Measurements from ENCODE around the gene MALRD1.

MALRD1 gene

DNA sequence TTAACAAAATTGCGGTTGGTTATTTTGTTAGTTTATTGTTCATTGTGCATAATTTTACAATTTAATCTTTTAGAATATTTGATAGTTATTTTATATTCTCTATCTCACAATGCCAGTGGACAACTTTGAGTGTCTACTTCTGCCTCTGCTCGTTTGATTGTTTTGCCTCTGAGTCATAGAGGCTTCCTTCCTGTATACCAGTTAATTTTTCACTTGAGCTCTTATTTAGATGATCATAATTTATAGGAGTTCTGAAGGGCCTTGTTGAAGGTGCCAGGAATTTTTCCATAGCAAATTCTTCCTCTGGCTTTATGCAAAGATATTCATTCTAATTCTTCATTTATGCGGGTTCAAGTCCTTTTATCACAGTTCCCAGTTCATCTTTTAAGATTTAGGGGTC is 5.2 kb upstream of the MALRD1 start:
- H3K4me3 ChIP-seq (ENCODE audit: extremely low read depth, insufficient read depth, low read length, poor library complexity, severe bottlenecking): no peak overlapping the region
- WGBS, 2 experiments (ENCODE audit: insufficient coverage in 2 of 2): 100% methylated on average over 1 of the region's 3 CpGs; no CpG with 5 or more reads in 1 of the 2 experiments
- no peak overlapping the region for H3K27ac ChIP-seq (ENCODE audit: low read depth, low read length, severe bottlenecking)

GRCh38 chr10:19046679-19047078 is 1.9 kb upstream of the MALRD1 start:
- no peaks in the 10 kb centered on the region for H3K36me3 ChIP-seq (ENCODE audit: control insufficient read depth, insufficient read depth, low read length)
- no peak overlapping the region for H3K27ac ChIP-seq (ENCODE audit: low read depth, low read length, severe bottlenecking)
- H3K4me3 ChIP-seq (ENCODE audit: extremely low read depth, insufficient read depth, low read length, poor library complexity, severe bottlenecking): no peak overlapping the region
- WGBS, 2 experiments (ENCODE audit: insufficient coverage in 2 of 2): 80 to 86% methylated on average over 1 of the region's 1 CpG
- no peaks in the 10 kb centered on the region for H3K9me3 ChIP-seq (ENCODE audit: control insufficient read depth, low read length)
- H3K4me1 ChIP-seq (ENCODE audit: control insufficient read depth, insufficient read depth, low read length, poor library complexity, severe bottlenecking): no peaks in the 10 kb centered on the region

More for the DNA sequence above, 5.2 kb upstream of the MALRD1 start:
- no peaks in the 10 kb centered on the region for H3K4me1 ChIP-seq (ENCODE audit: control insufficient read depth, insufficient read depth, low read length, poor library complexity, severe bottlenecking)
- no peaks in the 10 kb centered on the region for H3K36me3 ChIP-seq (ENCODE audit: control insufficient read depth, insufficient read depth, low read length)
- H3K9me3 ChIP-seq (ENCODE audit: control insufficient read depth, low read length): no peaks in the 10 kb centered on the region

- WGBS, 2 experiments (ENCODE audit: insufficient coverage in 2 of 2): 83% methylated on average over 1 of the region's 3 CpGs; no CpG with 5 or more reads in 1 of the 2 experiments
- no peak overlapping the region for H3K27ac ChIP-seq (ENCODE audit: low read depth, low read length, severe bottlenecking)
- H3K4me3 ChIP-seq (ENCODE audit: extremely low read depth, insufficient read depth, low read length, poor library complexity, severe bottlenecking): no peak overlapping the region
These were observed 290 bp downstream of the MALRD1 start for GRCh38 chr10:19048891-19049290.

DNA sequence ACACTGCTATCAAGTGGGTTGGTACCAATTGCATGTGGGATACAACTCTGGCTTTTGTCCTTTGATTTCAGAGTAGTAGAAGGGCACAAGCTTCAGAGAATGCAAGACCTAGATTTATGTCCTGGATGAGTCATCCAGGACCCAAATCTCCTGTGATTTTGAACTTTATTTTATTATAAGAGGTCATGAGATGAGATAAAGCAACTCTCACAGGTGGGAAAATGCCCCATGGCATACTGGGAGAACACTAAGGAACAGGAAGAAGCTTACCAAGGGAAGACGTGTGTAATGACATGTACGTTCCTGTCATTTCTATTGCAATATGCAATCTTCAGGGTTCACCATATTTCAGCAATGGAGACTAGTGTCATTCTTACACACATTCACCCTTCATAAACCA is 966 bp downstream of the MALRD1 start:
- H3K4me3 ChIP-seq (ENCODE audit: extremely low read depth, insufficient read depth, low read length, poor library complexity, severe bottlenecking): no peak overlapping the region
- no peak overlapping the region for H3K27ac ChIP-seq (ENCODE audit: low read depth, low read length, severe bottlenecking)
- WGBS, 2 experiments (ENCODE audit: insufficient coverage in 2 of 2): 90 to 100% methylated on average over 1 to 2 of the region's 2 CpGs
- H3K4me1 ChIP-seq (ENCODE audit: control insufficient read depth, insufficient read depth, low read length, poor library complexity, severe bottlenecking): no peaks in the 10 kb centered on the region
- no peaks in the 10 kb centered on the region for H3K9me3 ChIP-seq (ENCODE audit: control insufficient read depth, low read length)
- no peaks in the 10 kb centered on the region for H3K36me3 ChIP-seq (ENCODE audit: control insufficient read depth, insufficient read depth, low read length)

More at GRCh38 chr10:19048891-19049290, 290 bp downstream of the MALRD1 start:
- H3K36me3 ChIP-seq (ENCODE audit: control insufficient read depth, insufficient read depth, low read length): no peaks in the 10 kb centered on the region
- H3K9me3 ChIP-seq (ENCODE audit: control insufficient read depth, low read length): no peaks in the 10 kb centered on the region
- no peaks in the 10 kb centered on the region for H3K4me1 ChIP-seq (ENCODE audit: control insufficient read depth, insufficient read depth, low read length, poor library complexity, severe bottlenecking)

DNA sequence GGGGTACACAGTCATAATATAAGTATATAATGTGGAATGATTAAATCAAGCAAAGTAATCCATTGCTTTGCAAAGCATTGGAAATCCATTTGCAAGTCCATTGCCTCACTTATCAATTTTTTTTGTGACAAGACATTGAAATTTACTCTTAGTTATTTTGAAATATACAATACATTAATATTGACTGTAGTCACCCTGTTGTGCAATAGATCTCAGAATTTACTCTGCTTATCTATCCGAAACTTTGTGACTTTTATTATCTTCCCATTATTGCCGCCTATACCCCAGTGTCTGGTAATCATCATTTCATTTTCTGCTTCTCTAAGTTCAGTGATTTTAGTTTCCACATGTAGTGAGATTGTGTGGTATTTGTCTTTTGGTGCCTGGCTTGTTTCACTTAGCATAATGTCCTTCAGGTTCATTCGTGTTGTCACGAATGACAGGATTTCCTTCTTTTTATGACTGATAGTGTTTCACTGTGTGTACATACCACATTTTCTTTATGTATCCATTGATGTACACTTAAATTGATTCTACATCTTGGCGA is 5.8 kb downstream of the MALRD1 start:
- Histone ChIP-seq H3K27ac (ENCODE audit: low read depth, low read length, severe bottlenecking) (no peak overlapping the region), H3K4me3 (ENCODE audit: extremely low read depth, insufficient read depth, low read length, poor library complexity, severe bottlenecking) (no peak overlapping the region), H3K4me1 (ENCODE audit: control insufficient read depth, insufficient read depth, low read length, poor library complexity, severe bottlenecking) (no peaks in the 10 kb centered on the region), H3K9me3 (ENCODE audit: control insufficient read depth, low read length) (no peaks in the 10 kb centered on the region), H3K36me3 (ENCODE audit: control insufficient read depth, insufficient read depth, low read length) (no peaks in the 10 kb centered on the region)
- no CpG with 5 or more reads among the region's 5 CpGs for WGBS, 2 experiments (ENCODE audit: insufficient coverage in 2 of 2)

- H3K27ac ChIP-seq (ENCODE audit: low read depth, low read length, severe bottlenecking): no peak overlapping the region
- H3K4me3 ChIP-seq (ENCODE audit: extremely low read depth, insufficient read depth, low read length, poor library complexity, severe bottlenecking): no peak overlapping the region
- no peaks in the 10 kb centered on the region for H3K9me3 ChIP-seq (ENCODE audit: control insufficient read depth, low read length)
- H3K36me3 ChIP-seq (ENCODE audit: control insufficient read depth, insufficient read depth, low read length): no peaks in the 10 kb centered on the region
- no peaks in the 10 kb centered on the region for H3K4me1 ChIP-seq (ENCODE audit: control insufficient read depth, insufficient read depth, low read length, poor library complexity, severe bottlenecking)
- no CpG with 5 or more reads among the region's 4 CpGs for WGBS, 2 experiments (ENCODE audit: insufficient coverage in 2 of 2)
These were observed 9.4 kb downstream of the MALRD1 start for GRCh38 chr10:19058046-19058445.

- Histone ChIP-seq H3K27ac (ENCODE audit: low read depth, low read length, severe bottlenecking) (no peak overlapping the region), H3K4me3 (ENCODE audit: extremely low read depth, insufficient read depth, low read length, poor library complexity, severe bottlenecking) (no peak overlapping the region), H3K4me1 (ENCODE audit: control insufficient read depth, insufficient read depth, low read length, poor library complexity, severe bottlenecking) (no peaks in the 10 kb centered on the region), H3K9me3 (ENCODE audit: control insufficient read depth, low read length) (no peaks in the 10 kb centered on the region), H3K36me3 (ENCODE audit: control insufficient read depth, insufficient read depth, low read length) (no peaks in the 10 kb centered on the region)
- WGBS, 2 experiments (ENCODE audit: insufficient coverage in 2 of 2): 92 to 100% methylated on average over 1 to 5 of the region's 6 CpGs
These were observed 15.4 kb downstream of the MALRD1 start for GRCh38 chr10:19063986-19064385.

DNA sequence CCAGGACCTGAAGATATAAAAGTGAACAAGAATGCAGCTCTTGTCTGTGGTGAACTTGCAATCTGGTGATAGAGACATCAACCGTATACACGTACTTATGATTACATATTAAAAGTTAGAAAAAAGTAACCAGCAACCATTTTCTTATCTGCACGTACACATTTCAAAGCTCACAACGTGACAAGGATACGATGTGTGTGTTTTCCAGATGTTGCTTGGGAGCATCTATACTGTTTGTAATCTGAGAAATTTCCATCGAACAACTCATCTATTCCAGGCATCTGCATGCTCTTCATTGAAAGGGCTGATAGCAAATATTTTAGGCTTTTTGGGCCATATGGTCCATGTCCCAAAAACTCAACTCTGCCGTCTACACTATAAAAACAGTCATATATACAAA is 23.3 kb downstream of the MALRD1 start:
- H3K4me1 ChIP-seq (ENCODE audit: control insufficient read depth, insufficient read depth, low read length, poor library complexity, severe bottlenecking): no peaks in the 10 kb centered on the region
- no peak overlapping the region for H3K4me3 ChIP-seq (ENCODE audit: extremely low read depth, insufficient read depth, low read length, poor library complexity, severe bottlenecking)
- no peaks in the 10 kb centered on the region for H3K36me3 ChIP-seq (ENCODE audit: control insufficient read depth, insufficient read depth, low read length)
- no peak overlapping the region for H3K27ac ChIP-seq (ENCODE audit: low read depth, low read length, severe bottlenecking)
- H3K9me3 ChIP-seq (ENCODE audit: control insufficient read depth, low read length): no peaks in the 10 kb centered on the region
- 87 to 100% methylated on average over 3 to 4 of the region's 7 CpGs for WGBS, 2 experiments (ENCODE audit: insufficient coverage in 2 of 2)

DNA sequence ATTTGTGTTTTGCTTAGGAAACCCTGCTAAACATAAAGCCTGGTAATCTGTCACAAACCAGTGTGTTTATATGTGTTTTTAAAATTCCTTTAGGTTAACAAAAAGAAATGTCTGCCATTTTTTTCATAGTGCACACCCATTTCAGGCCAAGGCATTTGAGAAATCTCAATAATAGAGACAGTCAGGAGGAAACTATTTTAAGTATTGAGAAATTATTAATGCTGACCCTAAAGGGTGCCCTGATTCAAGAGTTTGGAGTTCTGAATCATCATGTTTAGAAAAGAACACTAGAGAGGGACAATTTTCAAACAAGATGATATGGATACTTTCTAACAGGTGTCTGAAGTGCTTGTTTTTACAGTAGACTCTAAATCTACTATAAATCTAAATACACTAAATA is 28.7 kb downstream of the MALRD1 start:
- no peaks in the 10 kb centered on the region for H3K9me3 ChIP-seq (ENCODE audit: control insufficient read depth, low read length)
- no peaks in the 10 kb centered on the region for H3K4me1 ChIP-seq (ENCODE audit: control insufficient read depth, insufficient read depth, low read length, poor library complexity, severe bottlenecking)
- no peaks in the 10 kb centered on the region for H3K36me3 ChIP-seq (ENCODE audit: control insufficient read depth, insufficient read depth, low read length)
- no peak overlapping the region for H3K27ac ChIP-seq (ENCODE audit: low read depth, low read length, severe bottlenecking)
- no peak overlapping the region for H3K4me3 ChIP-seq (ENCODE audit: extremely low read depth, insufficient read depth, low read length, poor library complexity, severe bottlenecking)

- WGBS, 2 experiments (ENCODE audit: insufficient coverage in 2 of 2): 53 to 85% methylated on average over 2 to 3 of the region's 5 CpGs
- no peak overlapping the region for H3K27ac ChIP-seq (ENCODE audit: low read depth, low read length, severe bottlenecking)
- no peaks in the 10 kb centered on the region for H3K4me1 ChIP-seq (ENCODE audit: control insufficient read depth, insufficient read depth, low read length, poor library complexity, severe bottlenecking)
- H3K36me3 ChIP-seq (ENCODE audit: control insufficient read depth, insufficient read depth, low read length): no peaks in the 10 kb centered on the region
- H3K9me3 ChIP-seq (ENCODE audit: control insufficient read depth, low read length): no peaks in the 10 kb centered on the region
- H3K4me3 ChIP-seq (ENCODE audit: extremely low read depth, insufficient read depth, low read length, poor library complexity, severe bottlenecking): no peak overlapping the region
These were observed 48.0 kb downstream of the MALRD1 start for GRCh38 chr10:19096501-19097073.

GRCh38 chr10:19097151-19097550 is 48.5 kb downstream of the MALRD1 start:
- Histone ChIP-seq H3K4me1 (ENCODE audit: control insufficient read depth, insufficient read depth, low read length, poor library complexity, severe bottlenecking) (no peaks in the 10 kb centered on the region), H3K36me3 (ENCODE audit: control insufficient read depth, insufficient read depth, low read length) (no peaks in the 10 kb centered on the region), H3K4me3 (ENCODE audit: extremely low read depth, insufficient read depth, low read length, poor library complexity, severe bottlenecking) (no peak overlapping the region), H3K9me3 (ENCODE audit: control insufficient read depth, low read length) (no peaks in the 10 kb centered on the region), H3K27ac (ENCODE audit: low read depth, low read length, severe bottlenecking) (no peak overlapping the region)
- 71% methylated on average over 1 of the region's 3 CpGs; no CpG with 5 or more reads in 1 of the 2 experiments for WGBS, 2 experiments (ENCODE audit: insufficient coverage in 2 of 2)

Measured in mesodermal cell (in vitro differentiated cells).